IPS DF 19.7 (cell line): ENCODE measurements around the gene TMEM184B.

ENCODE experiments used
- DNase-seq: peaks from one replicate; pipeline ENCODE4 v3.0.0-alpha.2; 2013; ENCODE audit warnings: low read depth, low spot score

TMEM184B gene

GRCh38 chr22:38226853-38227649 is 45.8 kb downstream of the TMEM184B start:
- no peak for DNase-seq

- no peak for DNase-seq
These were observed 49.4 kb downstream of the TMEM184B start for GRCh38 chr22:38223289-38223960.

GRCh38 chr22:38222797-38223119 is 50.1 kb downstream of the TMEM184B start:
- DNase-seq: no peak

GRCh38 chr22:38221908-38222796 is 50.7 kb downstream of the TMEM184B start:
- DNase-seq: no peak

GRCh38 chr22:38221407-38221806 is 51.4 kb downstream of the TMEM184B start:
- DNase-seq: no peak

- DNase-seq: no peak
These were observed 52.0 kb downstream of the TMEM184B start for GRCh38 chr22:38220653-38221386.

GRCh38 chr22:38220163-38220562 is 52.6 kb downstream of the TMEM184B start:
- DNase-seq: no peak

- no peak for DNase-seq
These were observed 53.2 kb downstream of the TMEM184B start for GRCh38 chr22:38219632-38220031.

- no peak for DNase-seq
These were observed 53.9 kb downstream of the TMEM184B start for GRCh38 chr22:38218661-38219622.

GRCh38 chr22:38215156-38216038 is 57.4 kb downstream of the TMEM184B start:
- no peak for DNase-seq

GRCh38 chr22:38214302-38215056 is 58.3 kb downstream of the TMEM184B start:
- no peak for DNase-seq

- no peak for DNase-seq
These were observed 58.9 kb downstream of the TMEM184B start for GRCh38 chr22:38213990-38214301.

GRCh38 chr22:38213319-38213989 is 59.4 kb downstream of the TMEM184B start:
- DNase-seq: no peak

GRCh38 chr22:38212442-38212841 is 60.4 kb downstream of the TMEM184B start:
- DNase-seq: no peak

GRCh38 chr22:38211556-38211955 is 61.3 kb downstream of the TMEM184B start:
- no peak for DNase-seq

GRCh38 chr22:38208551-38208968 is 64.2 kb downstream of the TMEM184B start:
- no peak for DNase-seq

- DNase-seq: no peak
These were observed 64.8 kb downstream of the TMEM184B start for GRCh38 chr22:38207898-38208432.
